Natural killer cell (primary cell): Measurements from ENCODE around the gene KDSR. TPM values are rescaled to one million over a fixed set of nuclear protein-coding genes. Genes with fewer than 3 reads are reported as not detected.

Experiments
- ATAC-seq, 3 donors: fragments of 150-1000 bp in 2 of 3; fragments of 200-7000 bp in 1 of 3; cut with Tn5 transposase; 1 replicate in 1 of 3; 2 replicates in 2 of 3; pipeline ENCODE4 v1.10.0; 2021; ENCODE audit warnings: mild to moderate bottlenecking in 2 of 3, moderate library complexity in 2 of 3
- DNase-seq, 2 donors: peaks; one replicate each; pipeline versions ENCODE4 v3.0.0 to v3.0.0-alpha.2; 2013 to 2021; ENCODE audit warnings: mixed read lengths in 1 of 2
- H3K27ac ChIP-seq: one replicate; pipeline ENCODE4 v1.5.1; 2013; ENCODE audit warnings: mild to moderate bottlenecking, low read length
- H3K27me3 ChIP-seq: one replicate; pipeline ENCODE4 v1.6.1; 2013; ENCODE audit warnings: low read length; ENCODE audit not compliant: control insufficient read depth, insufficient read depth
- H3K36me3 ChIP-seq: one replicate; pipeline ENCODE4 v1.6.1; 2013; ENCODE audit warnings: low read length; ENCODE audit not compliant: control insufficient read depth, insufficient read depth
- H3K4me1 ChIP-seq: one replicate; pipeline ENCODE4 v1.6.1; 2013; ENCODE audit warnings: low read length; ENCODE audit not compliant: control insufficient read depth, insufficient read depth
- H3K4me3 ChIP-seq: one replicate; pipeline ENCODE4 v1.5.1; 2013; ENCODE audit warnings: low read length
- H3K9me3 ChIP-seq: one replicate; pipeline ENCODE4 v1.6.1; 2013; ENCODE audit warnings: low read length; ENCODE audit not compliant: control insufficient read depth, insufficient read depth
- H3K27ac Mint-ChIP-seq, 2 donors: one replicate each; pipeline ENCODE4 v1.8.0; 2022; ENCODE audit warnings: mild to moderate bottlenecking in 2 of 2, mixed read lengths in 2 of 2, moderate library complexity in 1 of 2
- H3K27me3 Mint-ChIP-seq, 2 donors: one replicate each; pipeline ENCODE4 v1.8.0; 2022; ENCODE audit warnings: low read depth in 2 of 2, mixed read lengths in 2 of 2
- H3K36me3 Mint-ChIP-seq: one replicate; pipeline ENCODE4 v1.8.0; 2022; ENCODE audit warnings: mixed read lengths
- H3K4me1 Mint-ChIP-seq, 2 donors: one replicate each; pipeline ENCODE4 v1.8.0; 2022; ENCODE audit warnings: mixed read lengths in 2 of 2
- H3K4me3 Mint-ChIP-seq: one replicate; pipeline ENCODE4 v1.8.0; 2022; ENCODE audit warnings: mild to moderate bottlenecking, moderate library complexity, mixed read lengths
- H3K9me3 Mint-ChIP-seq, 2 donors: one replicate each; pipeline ENCODE4 v1.8.0; 2022; ENCODE audit warnings: mixed read lengths in 2 of 2
- CTCF ChIP-seq: fragments of 200-600 bp; IDR thresholded peaks from one replicate; pipeline ENCODE4 v1.8.0; 2022; ENCODE audit warnings: antibody characterized with exemption
- WGBS: methylation state at CpG from one replicate; pipeline ENCODE4 v1.1.7; 2013; ENCODE audit warnings: missing lambda C conversion rate; ENCODE audit not compliant: insufficient coverage; 5-methylcytosine and 5-hydroxymethylcytosine counted together
- intact Hi-C: fragments of 100-400 bp; cut with micrococcal nuclease; formaldehyde crosslinking; loops from one replicate; pipeline ENCODE4 v1.14.2; 2022
- total RNA-seq, 4 donors: library from RNA; stranded (reverse); fragments of 120-200 nt in 1 of 4; gene quantifications; one replicate each; pipeline versions ENCODE4 v1.2.3 to v1.2.4, GENCODE V29; 2013 to 2022

KDSR gene
- total RNA-seq, 3 donors from 2014 or later (not counting 1 experiment from before 2014, with no cell fraction given) = 11.1 to 15.1 (median 11.6) TPM

DNA sequence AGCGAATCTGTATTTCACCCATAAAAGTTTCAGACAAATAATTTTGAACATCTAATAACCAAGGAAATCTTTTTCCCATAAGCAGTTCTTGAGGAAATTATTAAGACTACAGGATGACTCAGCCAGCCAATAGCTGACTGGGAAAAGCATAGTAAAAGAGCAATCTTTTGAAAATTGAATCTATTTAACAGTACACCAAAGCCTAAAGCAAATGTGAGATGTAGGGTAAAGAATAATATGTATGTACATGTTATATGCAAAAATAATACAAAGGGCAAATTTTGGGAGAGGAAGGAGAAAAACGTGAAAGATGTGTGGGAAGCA, 12.6 kb upstream of the KDSR start:
- Histone ChIP-seq H3K27me3 (no peaks in the 10 kb centered on the region), H3K36me3 (no peaks in the 10 kb centered on the region), H3K9me3 (peaks cover 3% of the 10 kb centered on the region), H3K4me3 (no peak overlapping the region), H3K4me1 (no peaks in the 10 kb centered on the region), H3K27ac (no peak overlapping the region)
- TF ChIP-seq CTCF = no peak
- DNase-seq (no peak), ATAC-seq (no peak)
- H3K36me3 Mint-ChIP-seq = peaks cover 7% of the 10 kb centered on the region
- no peaks in the 10 kb centered on the region for H3K27me3 Mint-ChIP-seq
- H3K27ac Mint-ChIP-seq = no peak overlapping the region
- no peak overlapping the region for H3K4me3 Mint-ChIP-seq
- intact Hi-C loops = no loop called here
- WGBS = 92% methylated on average over 2 of the region's 2 CpGs
- peaks cover 7 to 9% of the 10 kb centered on the region in 2 donors for H3K4me1 Mint-ChIP-seq
- H3K9me3 Mint-ChIP-seq = peaks cover 0 to 3% of the 10 kb centered on the region in 2 donors

GRCh38 chr18:63378919-63379638, 12.1 kb upstream of the KDSR start:
- no peak overlapping the region for H3K4me3 ChIP-seq
- intact Hi-C loops = no loop called here
- no peak overlapping the region for H3K27ac ChIP-seq
- 83% methylated on average over 3 of the region's 4 CpGs for WGBS
- Mint-ChIP-seq H3K4me1 (peaks cover 7 to 9% of the 10 kb centered on the region in 2 donors), H3K9me3 (peaks cover 0 to 3% of the 10 kb centered on the region in 2 donors), H3K4me3 (no peak overlapping the region), H3K36me3 (peaks cover 7% of the 10 kb centered on the region), H3K27ac (no peak overlapping the region), H3K27me3 (no peaks in the 10 kb centered on the region)
- H3K4me1 ChIP-seq = no peaks in the 10 kb centered on the region
- peaks cover 3% of the 10 kb centered on the region for H3K9me3 ChIP-seq
- no peak for TF ChIP-seq CTCF
- H3K27me3 ChIP-seq = no peaks in the 10 kb centered on the region
- no peaks in the 10 kb centered on the region for H3K36me3 ChIP-seq
- no peak for DNase-seq
- no peak for ATAC-seq

- no peaks in the 10 kb centered on the region for H3K27me3 ChIP-seq
- Mint-ChIP-seq H3K27me3 (no peaks in the 10 kb centered on the region), H3K4me3 (no peak overlapping the region), H3K36me3 (no peaks in the 10 kb centered on the region), H3K9me3 (peaks cover 0 to 3% of the 10 kb centered on the region in 2 donors), H3K27ac (no peak overlapping the region), H3K4me1 (peaks cover 7 to 9% of the 10 kb centered on the region in 2 donors)
- no peaks in the 10 kb centered on the region for H3K4me1 ChIP-seq
- no peak overlapping the region for H3K4me3 ChIP-seq
- DNase-seq = no peak
- no peak overlapping the region for H3K27ac ChIP-seq
- no peak for ATAC-seq
- peaks cover 3% of the 10 kb centered on the region for H3K9me3 ChIP-seq
- WGBS = 92% methylated on average over 2 of the region's 2 CpGs
- TF ChIP-seq CTCF = no peak
- intact Hi-C loops = no loop called here
- H3K36me3 ChIP-seq = no peaks in the 10 kb centered on the region
These were observed 10.4 kb upstream of the KDSR start for GRCh38 chr18:63377275-63377980.
